Chondrocyte (in vitro differentiated cells): Measurements from ENCODE around the gene ARID5A. TPM values are rescaled to one million over a fixed set of nuclear protein-coding genes. Genes with fewer than 3 reads are reported as not detected.

ENCODE experiments used
- DNase-seq: peaks from one replicate; pipeline ENCODE4 v3.0.0; 2021; ENCODE audit warnings: mixed read lengths, low spot score
- H3K27ac Mint-ChIP-seq: one replicate; pipeline ENCODE4 v1.8.0; 2021; ENCODE audit warnings: mild to moderate bottlenecking, moderate library complexity, mixed read lengths; ENCODE audit not compliant: unreplicated experiment
- H3K27me3 Mint-ChIP-seq: 2 replicates; pipeline ENCODE4 v1.8.0; 2021; ENCODE audit warnings: low read depth, mixed read lengths
- H3K36me3 Mint-ChIP-seq: 2 replicates; pipeline ENCODE4 v1.8.0; 2021; ENCODE audit warnings: low read depth, mixed read lengths
- H3K4me1 Mint-ChIP-seq: 2 replicates; pipeline ENCODE4 v1.8.0; 2021; ENCODE audit warnings: low read depth, mild to moderate bottlenecking, mixed read lengths
- H3K4me3 Mint-ChIP-seq: one replicate; pipeline ENCODE4 v1.8.0; 2021; ENCODE audit warnings: mild to moderate bottlenecking, moderate library complexity, mixed read lengths; ENCODE audit not compliant: unreplicated experiment
- H3K9me3 Mint-ChIP-seq: 2 replicates; pipeline ENCODE4 v1.8.0; 2021; ENCODE audit warnings: low read depth, mixed read lengths
- long read RNA-seq: library from polyadenylated mRNA; stranded (forward); transcript quantifications from one replicate; pipeline ENCODE4 v2.0.0, GENCODE V29; 2021
- total RNA-seq: library from RNA; stranded (reverse); gene quantifications from 3 replicates; pipeline ENCODE4 v1.2.1, GENCODE V29; 2021
- TF ChIP-seq, protein P1 (sequence below): fragments of 200-600 bp; sonication (generic); IDR thresholded peaks from 2 replicates; pipeline ENCODE4 v1.5.0; 2021; ENCODE audit warnings: antibody characterized with exemption, mild to moderate bottlenecking, moderate library complexity

ARID5A gene, protein sequence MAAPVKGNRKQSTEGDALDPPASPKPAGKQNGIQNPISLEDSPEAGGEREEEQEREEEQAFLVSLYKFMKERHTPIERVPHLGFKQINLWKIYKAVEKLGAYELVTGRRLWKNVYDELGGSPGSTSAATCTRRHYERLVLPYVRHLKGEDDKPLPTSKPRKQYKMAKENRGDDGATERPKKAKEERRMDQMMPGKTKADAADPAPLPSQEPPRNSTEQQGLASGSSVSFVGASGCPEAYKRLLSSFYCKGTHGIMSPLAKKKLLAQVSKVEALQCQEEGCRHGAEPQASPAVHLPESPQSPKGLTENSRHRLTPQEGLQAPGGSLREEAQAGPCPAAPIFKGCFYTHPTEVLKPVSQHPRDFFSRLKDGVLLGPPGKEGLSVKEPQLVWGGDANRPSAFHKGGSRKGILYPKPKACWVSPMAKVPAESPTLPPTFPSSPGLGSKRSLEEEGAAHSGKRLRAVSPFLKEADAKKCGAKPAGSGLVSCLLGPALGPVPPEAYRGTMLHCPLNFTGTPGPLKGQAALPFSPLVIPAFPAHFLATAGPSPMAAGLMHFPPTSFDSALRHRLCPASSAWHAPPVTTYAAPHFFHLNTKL
- total RNA-seq = 7.5 to 14.4 TPM (median 12.9 TPM) in 3 replicates
- long read RNA-seq, transcript ARID5A-202 (6 exons, 2,038 nt) = minor isoform, 10 of 43 reads
- long read RNA-seq, transcript ARID5A-201 (7 exons, 2,188 nt) = major isoform, 17 of 43 reads
- long read RNA-seq, partial matches to known transcripts = 2 of 43 reads
- long read RNA-seq, other reads (novel, unspliced or antisense) = 11 of 43 reads

GRCh38 chr2:96536445-96537065 is at the start of gene ARID5A:
Gene ARID5A (plus strand): TSS chr2:96536752. CDS start chr2:96536827, 75 bp downstream.
- Mint-ChIP-seq H3K4me3 (peak within 1 kb of the TSS; percentile 89), H3K27me3 (no peaks in the 10 kb centered on the region), H3K36me3 (no peaks in the 10 kb centered on the region), H3K27ac (peak within 1 kb of the TSS; percentile 81), H3K9me3 (no peaks in the 10 kb centered on the region), H3K4me1 (peaks cover 67% of the 10 kb centered on the region)
- no peak for DNase-seq
- TF ChIP-seq, protein P1, sequence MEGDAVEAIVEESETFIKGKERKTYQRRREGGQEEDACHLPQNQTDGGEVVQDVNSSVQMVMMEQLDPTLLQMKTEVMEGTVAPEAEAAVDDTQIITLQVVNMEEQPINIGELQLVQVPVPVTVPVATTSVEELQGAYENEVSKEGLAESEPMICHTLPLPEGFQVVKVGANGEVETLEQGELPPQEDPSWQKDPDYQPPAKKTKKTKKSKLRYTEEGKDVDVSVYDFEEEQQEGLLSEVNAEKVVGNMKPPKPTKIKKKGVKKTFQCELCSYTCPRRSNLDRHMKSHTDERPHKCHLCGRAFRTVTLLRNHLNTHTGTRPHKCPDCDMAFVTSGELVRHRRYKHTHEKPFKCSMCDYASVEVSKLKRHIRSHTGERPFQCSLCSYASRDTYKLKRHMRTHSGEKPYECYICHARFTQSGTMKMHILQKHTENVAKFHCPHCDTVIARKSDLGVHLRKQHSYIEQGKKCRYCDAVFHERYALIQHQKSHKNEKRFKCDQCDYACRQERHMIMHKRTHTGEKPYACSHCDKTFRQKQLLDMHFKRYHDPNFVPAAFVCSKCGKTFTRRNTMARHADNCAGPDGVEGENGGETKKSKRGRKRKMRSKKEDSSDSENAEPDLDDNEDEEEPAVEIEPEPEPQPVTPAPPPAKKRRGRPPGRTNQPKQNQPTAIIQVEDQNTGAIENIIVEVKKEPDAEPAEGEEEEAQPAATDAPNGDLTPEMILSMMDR = peak; percentile 40

DNA sequence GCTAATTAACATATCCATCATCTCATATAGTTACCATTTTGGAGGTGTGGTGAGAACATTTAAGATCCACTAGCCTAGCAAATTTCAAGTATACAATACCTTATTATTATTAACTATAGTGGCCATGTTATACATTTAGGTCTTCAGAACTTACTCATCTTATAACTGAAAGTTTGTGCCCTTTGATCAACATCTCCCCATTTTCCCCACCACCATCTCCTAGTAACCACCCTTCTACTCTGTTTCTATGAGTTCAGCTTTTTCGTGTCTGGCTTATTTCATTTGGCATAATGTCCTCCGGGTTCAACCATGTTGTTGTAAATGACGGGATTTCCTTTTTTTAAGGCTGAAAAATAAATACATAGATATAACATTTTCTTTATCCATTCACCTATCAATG is 47.3 kb upstream of the ARID5A start:
- DNase-seq = no peak

GRCh38 chr2:96489663-96490062 is 46.9 kb upstream of the ARID5A start:
- TF ChIP-seq, protein P1 = no peak
- Mint-ChIP-seq H3K4me3 (no peak overlapping the region), H3K4me1 (no peaks in the 10 kb centered on the region), H3K27ac (no peak overlapping the region), H3K9me3 (peaks cover 14% of the 10 kb centered on the region), H3K36me3 (peaks cover 2% of the 10 kb centered on the region), H3K27me3 (peaks cover 17% of the 10 kb centered on the region)
- DNase-seq = no peak

More for the DNA sequence above, 47.3 kb upstream of the ARID5A start:
- no peak overlapping the region for H3K4me3 Mint-ChIP-seq
- TF ChIP-seq, protein P1 = no peak
- peaks cover 12% of the 10 kb centered on the region for H3K9me3 Mint-ChIP-seq
- peaks cover 1% of the 10 kb centered on the region for H3K36me3 Mint-ChIP-seq
- no peaks in the 10 kb centered on the region for H3K4me1 Mint-ChIP-seq
- peaks cover 16% of the 10 kb centered on the region for H3K27me3 Mint-ChIP-seq
- no peak overlapping the region for H3K27ac Mint-ChIP-seq

DNA sequence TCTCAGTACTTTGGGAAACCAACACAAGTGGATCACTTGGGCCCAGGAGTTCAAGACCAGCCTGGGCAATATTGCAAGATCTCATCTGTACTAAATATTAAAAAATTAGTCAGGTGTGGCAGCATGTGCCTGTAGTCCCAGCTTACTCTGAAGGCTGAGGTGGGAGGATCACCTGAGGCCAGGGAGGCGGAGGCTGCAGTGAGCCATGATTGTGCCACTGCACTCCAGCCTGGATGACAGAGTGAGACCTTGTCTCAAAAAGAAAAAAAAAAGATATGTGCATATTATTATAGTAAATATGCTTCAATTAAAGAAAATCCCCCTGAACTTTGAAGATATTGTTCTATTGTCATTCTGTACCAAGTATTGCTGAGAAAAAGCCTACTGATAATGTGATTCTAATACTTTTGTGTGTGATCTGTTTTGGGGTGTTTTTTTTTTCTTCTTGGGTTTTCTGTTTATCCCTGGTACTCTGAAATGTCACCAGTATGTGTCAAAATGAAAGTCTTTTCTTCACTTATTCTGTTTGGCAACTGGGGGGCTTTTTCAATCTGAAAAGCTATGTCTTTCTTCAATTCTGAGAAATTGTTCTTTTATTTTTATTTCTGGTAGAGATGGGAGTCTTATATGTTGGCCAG is 44.6 kb upstream of the ARID5A start:
- peaks cover 29% of the 10 kb centered on the region for H3K27me3 Mint-ChIP-seq
- peaks cover 25% of the 10 kb centered on the region for H3K9me3 Mint-ChIP-seq
- no peak overlapping the region for H3K4me3 Mint-ChIP-seq
- no peak overlapping the region for H3K27ac Mint-ChIP-seq
- H3K4me1 Mint-ChIP-seq = no peaks in the 10 kb centered on the region
- DNase-seq = no peak
- peaks cover 5% of the 10 kb centered on the region for H3K36me3 Mint-ChIP-seq
- TF ChIP-seq, protein P1 = no peak
